ENCODE measurements around the gene CERS2. TPM values are rescaled to one million over a fixed set of nuclear protein-coding genes. Genes with fewer than 3 reads are reported as not detected.

CERS2 gene
- total and polyA plus RNA-seq, 2 of the 8 experiments (the other 6 are each of a cell fraction or from before 2014, with no cell fraction given) = 216 to 237 TPM

DNA sequence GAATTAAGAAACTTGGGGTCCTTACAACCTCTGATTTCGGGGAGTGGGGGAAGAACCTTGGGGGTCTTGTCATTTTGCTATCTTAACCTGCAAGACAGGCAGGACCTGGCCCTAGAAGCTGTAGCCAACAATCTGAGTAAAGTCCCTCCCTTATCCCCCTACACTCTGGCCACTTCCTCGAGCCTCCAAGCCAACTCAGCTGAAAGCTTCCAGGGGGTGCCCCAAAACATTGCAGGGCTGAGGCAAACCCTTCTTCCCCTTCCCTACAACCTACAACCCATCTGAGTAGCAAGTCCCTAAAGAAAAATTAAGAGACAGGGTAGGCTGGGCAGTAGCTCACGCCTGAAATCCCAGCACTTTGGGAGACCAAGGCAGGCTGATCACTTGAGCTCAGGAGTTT, 5.0 kb downstream of the CERS2 start:
- Histone ChIP-seq H3K9ac (replicated peaks in 1 of 4; ENCODE audit: extremely low read depth in 1 of 4, low read depth in 3 of 4, low read length in 3 of 4) (no peak overlapping the region), H4K8ac (ENCODE audit: extremely low read depth, insufficient read depth, low read length) (no peak overlapping the region), H2BK120ac (replicated peaks; ENCODE audit: low read depth, low read length) (no peak overlapping the region), H3K18ac (ENCODE audit: extremely low read depth, low read length) (no peak overlapping the region), H3K4me3 (ENCODE audit: extremely low read depth in 1 of 4, insufficient read depth in 2 of 4, low read depth in 3 of 4, low read length in 4 of 4) (no peak overlapping the region), H3K79me1 (ENCODE audit: low read depth, low read length) (peaks cover 17% of the 10 kb centered on the region), H4K20me1 (replicated peaks in 1 of 2; ENCODE audit: control insufficient read depth in 1 of 2, insufficient read depth in 2 of 2, low read length in 2 of 2) (peaks cover 18 to 26% of the 10 kb centered on the region in 2 experiments), H2AFZ (ENCODE audit: low read length) (no peak overlapping the region), H3K79me2 (ENCODE audit: control insufficient read depth in 1 of 2, insufficient read depth in 2 of 2, low read length in 2 of 2) (peaks cover 21 to 57% of the 10 kb centered on the region in 2 experiments), H2BK12ac (ENCODE audit: low read depth, low read length) (no peak overlapping the region), H3K56ac (replicated peaks; ENCODE audit: insufficient read length, low read depth, low read length) (no peak overlapping the region), H4K5ac (ENCODE audit: insufficient read length, low read depth, low read length) (no peak overlapping the region), H2BK15ac (ENCODE audit: low read length) (no peak overlapping the region), H2AK5ac (ENCODE audit: low read depth, low read length) (no peak overlapping the region), H3K9me3 (ENCODE audit: insufficient read depth in 2 of 2, low read depth in 1 of 2, low read length in 1 of 2) (no peaks in the 10 kb centered on the region), H3K27me3 (replicated peaks in 1 of 4; ENCODE audit: control insufficient read depth in 3 of 4, extremely low read depth in 1 of 4, insufficient read depth in 3 of 4, low read length in 3 of 4) (no peaks in the 10 kb centered on the region), H3K23me2 (ENCODE audit: low read depth, low read length) (peaks cover 8% of the 10 kb centered on the region; the same call in 1 of the 2 replicates), H3K4me1 (replicated peaks in 1 of 4; ENCODE audit: control insufficient read depth in 3 of 4, insufficient read depth in 4 of 4, low read length in 3 of 4) (peaks cover 14 to 34% (median 22%) of the 10 kb centered on the region in 4 experiments), H3K36me3 (ENCODE audit: control insufficient read depth in 2 of 4, insufficient read depth in 4 of 4, low read length in 3 of 4) (peaks cover 18 to 45% (median 39%) of the 10 kb centered on the region in 4 experiments), H4K91ac (replicated peaks; ENCODE audit: insufficient read length, low read length) (no peak overlapping the region), H3K4me2 (ENCODE audit: insufficient read depth in 1 of 2, low read depth in 2 of 2, low read length in 2 of 2) (no peak overlapping the region), H3K4ac (replicated peaks; ENCODE audit: insufficient read length, low read depth, low read length) (no peak overlapping the region), H3K23ac (ENCODE audit: insufficient read length) (no peak overlapping the region), H2BK5ac (ENCODE audit: low read depth, low read length) (no peak overlapping the region), H3K14ac (ENCODE audit: insufficient read length) (no peak overlapping the region), H3K27ac (ENCODE audit: low read depth, low read length) (no peak overlapping the region; the same call in 1 of the 2 replicates), H2BK20ac (ENCODE audit: low read length) (no peak overlapping the region)
- ChIA-PET CTCF (ENCODE audit: partially characterized antibody) (interaction anchor here (0.6 to 4.3 kb wide), 8 partner anchors 11 to 500 kb away, joined by 3 to 34 read pairs (median 4); partner anchors contain the start of genes ANXA9 and MINDY1), POLR2A (ENCODE audit: partially characterized antibody) (interaction anchor here (0.8 to 10.5 kb wide), 6 partner anchors 6 to 156 kb away, joined by 4 to 133 read pairs (median 36); partner anchors contain the start of genes ANXA9, CERS2 and MINDY1)
- FAIRE-seq = no peak
- DNase-seq (ENCODE audit: low read depth in 1 of 2, low spot score in 2 of 2) = no peak
- 91% methylated on average over 3 of the region's 3 CpGs; no CpG with 5 or more reads in 1 of the 2 experiments for WGBS, 2 experiments (ENCODE audit: extremely low coverage in 1 of 2, insufficient coverage in 1 of 2, insufficient read length in 1 of 2, insufficient replicate concordance in 2 of 2, low coverage in 1 of 2, low lambda C conversion rate in 2 of 2, missing lambda C conversion rate in 1 of 2)
- TF ChIP-seq POLR2AphosphoS5 (IDR thresholded peaks at IDR 0.05; ENCODE audit: low read depth, low read length) = no peak
- TF ChIP-seq BACH1 (IDR thresholded peaks at IDR 0.05; ENCODE audit: low read length) = no peak
- TF ChIP-seq SP1 (IDR thresholded peaks at IDR 0.05; ENCODE audit: low read depth, low read length) = no peak
- no peak for TF ChIP-seq EGR1 (IDR thresholded peaks at IDR 0.05; ENCODE audit: borderline replicate concordance, low read depth, low read length)
- no peak for TF ChIP-seq JUN (IDR thresholded peaks at IDR 0.05; ENCODE audit: low read depth, low read length)
- no peak for TF ChIP-seq CEBPB (IDR thresholded peaks at IDR 0.05; ENCODE audit: low read depth, low read length)
- TF ChIP-seq SP2 (IDR thresholded peaks at IDR 0.05; ENCODE audit: low read length) = no peak
- TF ChIP-seq RAD21 (IDR thresholded peaks at IDR 0.05 in 1 of 2, conservative IDR thresholded peaks at IDR 0.05 in 1 of 2; ENCODE audit: low read depth in 2 of 2, low read length in 2 of 2) = no peak
- TF ChIP-seq CREB1 (IDR thresholded peaks at IDR 0.05) = no peak
- TF ChIP-seq FOSL1 (IDR thresholded peaks at IDR 0.05; ENCODE audit: insufficient read depth, low read depth, low read length) = no peak
- TF ChIP-seq, protein P1, sequence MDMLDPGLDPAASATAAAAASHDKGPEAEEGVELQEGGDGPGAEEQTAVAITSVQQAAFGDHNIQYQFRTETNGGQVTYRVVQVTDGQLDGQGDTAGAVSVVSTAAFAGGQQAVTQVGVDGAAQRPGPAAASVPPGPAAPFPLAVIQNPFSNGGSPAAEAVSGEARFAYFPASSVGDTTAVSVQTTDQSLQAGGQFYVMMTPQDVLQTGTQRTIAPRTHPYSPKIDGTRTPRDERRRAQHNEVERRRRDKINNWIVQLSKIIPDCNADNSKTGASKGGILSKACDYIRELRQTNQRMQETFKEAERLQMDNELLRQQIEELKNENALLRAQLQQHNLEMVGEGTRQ (IDR thresholded peaks at IDR 0.05; ENCODE audit: low read length) = no peak
- TF ChIP-seq KDM4A (IDR thresholded peaks at IDR 0.05; ENCODE audit: low read depth, low read length, severe bottlenecking) = no peak

Measured in H1 (cell line).